GM10266 (cell line): Measurements from ENCODE around the gene PAK5.
"Not testable (repeated sequence)": the region's sequence is repeated elsewhere in the genome, so short reads cannot be mapped to it uniquely, and the experiment has no call there.

Experiments
- DNase-seq: peaks from one replicate; pipeline ENCODE4 v3.0.0; 2012; ENCODE audit errors: extremely low spot score
- TF ChIP-seq, protein P1 (sequence below): IDR thresholded peaks from 2 replicates; pipeline ENCODE4 v1.5.1; 2012; ENCODE audit warnings: mild to moderate bottlenecking, low read depth; ENCODE audit not compliant: control insufficient read depth, insufficient read depth; ENCODE audit errors: missing control alignments

The PAK5 gene

DNA sequence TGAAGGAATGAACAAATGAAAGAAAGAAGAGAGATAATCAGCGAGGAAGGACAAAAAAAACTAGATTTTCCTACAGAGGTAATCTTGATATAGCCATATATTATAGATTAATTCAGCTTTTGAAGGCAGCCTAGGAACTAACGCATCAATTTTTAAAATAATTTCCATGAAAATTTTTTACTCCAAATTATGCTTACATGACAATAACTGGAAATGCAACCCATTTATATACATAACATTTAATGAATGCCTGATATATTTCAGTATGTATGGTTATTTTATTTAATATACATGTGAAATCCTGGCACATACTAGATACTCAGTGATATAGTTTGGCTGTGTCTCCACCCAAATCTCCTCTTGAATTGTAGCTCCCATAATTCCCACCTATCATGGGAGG, 166.8 kb downstream of the PAK5 start:
- DNase-seq = no peak
- TF ChIP-seq, protein P1, sequence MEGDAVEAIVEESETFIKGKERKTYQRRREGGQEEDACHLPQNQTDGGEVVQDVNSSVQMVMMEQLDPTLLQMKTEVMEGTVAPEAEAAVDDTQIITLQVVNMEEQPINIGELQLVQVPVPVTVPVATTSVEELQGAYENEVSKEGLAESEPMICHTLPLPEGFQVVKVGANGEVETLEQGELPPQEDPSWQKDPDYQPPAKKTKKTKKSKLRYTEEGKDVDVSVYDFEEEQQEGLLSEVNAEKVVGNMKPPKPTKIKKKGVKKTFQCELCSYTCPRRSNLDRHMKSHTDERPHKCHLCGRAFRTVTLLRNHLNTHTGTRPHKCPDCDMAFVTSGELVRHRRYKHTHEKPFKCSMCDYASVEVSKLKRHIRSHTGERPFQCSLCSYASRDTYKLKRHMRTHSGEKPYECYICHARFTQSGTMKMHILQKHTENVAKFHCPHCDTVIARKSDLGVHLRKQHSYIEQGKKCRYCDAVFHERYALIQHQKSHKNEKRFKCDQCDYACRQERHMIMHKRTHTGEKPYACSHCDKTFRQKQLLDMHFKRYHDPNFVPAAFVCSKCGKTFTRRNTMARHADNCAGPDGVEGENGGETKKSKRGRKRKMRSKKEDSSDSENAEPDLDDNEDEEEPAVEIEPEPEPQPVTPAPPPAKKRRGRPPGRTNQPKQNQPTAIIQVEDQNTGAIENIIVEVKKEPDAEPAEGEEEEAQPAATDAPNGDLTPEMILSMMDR = no peak

DNA sequence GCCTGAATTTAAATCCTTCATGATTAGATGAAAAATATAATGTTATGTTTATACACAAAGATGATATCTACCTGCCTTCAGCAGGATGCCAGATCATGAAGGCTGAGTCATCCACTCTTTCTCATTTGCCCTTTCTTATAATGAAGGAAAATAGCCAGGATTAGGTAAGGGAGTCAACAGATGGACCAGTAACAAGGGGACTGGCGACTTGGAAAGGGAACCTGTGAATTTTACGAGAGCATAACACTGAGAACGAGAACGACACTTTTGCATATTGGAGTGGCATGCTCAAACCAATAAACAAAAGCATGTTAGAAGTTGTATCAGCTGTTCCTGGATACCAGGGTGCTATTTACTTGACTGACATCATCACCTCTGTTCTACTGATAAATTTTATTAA, 170.5 kb downstream of the PAK5 start:
- TF ChIP-seq, protein P1 = no peak

DNA sequence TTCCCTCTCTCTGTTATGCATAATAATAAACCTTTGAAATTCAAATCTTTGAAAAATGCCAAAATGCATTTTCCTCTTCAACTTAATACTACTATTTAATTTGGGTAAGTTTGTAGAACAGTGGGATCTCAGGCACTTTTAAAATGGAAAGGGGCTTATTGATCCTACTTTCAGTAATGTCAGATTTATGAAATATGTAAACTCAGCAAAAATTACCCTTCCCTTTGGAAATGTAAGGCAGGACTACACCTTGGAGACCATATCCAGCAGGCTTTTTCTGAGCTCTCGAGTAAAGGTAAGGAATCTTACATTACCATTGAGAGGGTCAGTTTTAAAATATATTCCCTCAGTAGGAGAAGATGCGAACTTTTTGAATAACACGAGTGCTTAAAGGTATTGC, 175.5 kb downstream of the PAK5 start:
- DNase-seq = no peak
- TF ChIP-seq, protein P1 = no peak

More for the DNA sequence above, 170.5 kb downstream of the PAK5 start:
- no peak for DNase-seq

DNA sequence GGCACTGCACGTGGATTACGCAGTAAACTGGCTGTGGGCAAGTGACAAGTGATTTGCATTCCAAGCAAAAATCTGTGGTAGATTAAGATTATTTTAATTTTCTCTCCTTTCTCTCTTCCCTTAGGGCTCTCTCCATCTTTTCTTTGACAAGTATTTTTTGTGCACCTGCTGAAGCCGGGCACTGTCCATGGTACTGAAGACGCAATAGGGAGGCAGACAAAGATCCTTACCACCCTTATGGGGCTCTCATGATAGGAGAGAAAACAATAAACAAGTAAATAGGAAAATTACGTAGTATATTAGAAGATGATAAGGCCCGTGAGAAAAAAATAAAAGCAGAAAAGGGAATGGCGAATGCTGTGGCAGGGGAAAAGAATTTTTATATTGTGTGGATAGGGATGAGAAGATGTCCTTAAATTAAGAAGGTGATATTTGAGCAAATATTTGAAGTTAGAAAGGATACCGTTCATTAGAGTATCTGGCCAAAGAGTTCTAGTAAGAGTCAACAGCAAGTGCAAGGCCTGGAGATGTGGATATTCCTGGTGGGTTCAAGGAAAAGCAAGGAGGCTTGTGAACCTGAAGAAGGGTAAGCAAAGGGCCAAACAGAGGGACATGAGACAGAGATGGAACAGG, 178.5 kb downstream of the PAK5 start:
- no peak for DNase-seq
- TF ChIP-seq, protein P1 = no peak

DNA sequence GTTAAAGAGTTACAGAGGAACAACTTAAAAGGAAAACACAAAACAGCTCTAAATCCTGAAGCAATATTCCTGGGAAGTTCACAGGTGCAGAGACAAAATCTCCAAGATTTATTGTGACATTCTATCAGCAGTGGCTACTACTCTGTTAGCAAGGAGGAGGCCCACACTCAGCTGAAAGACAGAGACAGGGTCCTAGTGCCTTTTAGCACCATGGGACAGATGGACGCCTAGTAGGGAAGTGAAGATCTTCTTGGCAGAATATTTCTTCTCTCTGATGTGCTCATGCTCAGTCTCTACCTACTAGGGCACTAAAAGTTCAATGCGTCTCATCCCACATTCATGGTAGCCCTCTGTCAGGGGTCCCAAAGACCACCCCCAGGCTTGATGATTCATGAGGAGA, 191.1 kb downstream of the PAK5 start:
- TF ChIP-seq, protein P1 = no peak

DNA sequence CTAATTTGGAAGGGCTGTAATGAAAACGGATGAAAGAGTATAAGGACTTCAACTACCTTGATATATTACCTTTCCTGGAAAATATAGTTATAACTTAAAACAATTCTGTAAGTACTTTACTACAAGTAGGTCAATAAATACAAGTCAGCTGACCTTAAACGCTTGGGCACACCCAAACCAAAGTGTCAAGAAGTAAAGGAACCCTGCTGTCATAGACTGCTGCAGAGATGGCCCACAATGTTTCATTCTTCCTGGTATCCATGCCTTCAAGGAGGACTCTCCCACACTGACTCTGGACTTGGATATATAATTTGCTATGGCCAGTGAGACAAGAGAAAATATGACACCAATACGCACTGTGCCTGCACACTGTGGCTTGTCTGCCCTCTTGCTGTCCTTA, 192.5 kb downstream of the PAK5 start:
- no peak for DNase-seq
- TF ChIP-seq, protein P1 = no peak

More for the DNA sequence above, 191.1 kb downstream of the PAK5 start:
- no peak for DNase-seq

DNA sequence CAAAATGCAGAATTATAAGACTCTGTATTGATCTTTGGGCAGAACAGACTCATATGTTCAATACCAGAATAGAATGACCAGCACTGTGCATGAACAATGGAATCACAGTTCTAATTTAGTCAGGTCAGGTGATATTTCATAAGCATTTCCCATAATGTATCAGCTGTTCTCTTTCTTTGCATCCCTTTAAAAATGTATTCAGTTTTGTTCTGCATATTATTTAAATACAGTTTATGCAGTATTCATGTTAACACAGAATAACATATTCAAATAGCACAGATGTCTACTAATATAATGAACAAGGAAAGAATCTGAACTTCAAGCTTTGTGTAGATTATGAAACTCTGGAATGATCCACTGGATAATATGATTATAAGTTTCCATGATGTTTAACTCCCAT, 196.0 kb downstream of the PAK5 start:
- DNase-seq = no peak
- TF ChIP-seq, protein P1 = no peak

DNA sequence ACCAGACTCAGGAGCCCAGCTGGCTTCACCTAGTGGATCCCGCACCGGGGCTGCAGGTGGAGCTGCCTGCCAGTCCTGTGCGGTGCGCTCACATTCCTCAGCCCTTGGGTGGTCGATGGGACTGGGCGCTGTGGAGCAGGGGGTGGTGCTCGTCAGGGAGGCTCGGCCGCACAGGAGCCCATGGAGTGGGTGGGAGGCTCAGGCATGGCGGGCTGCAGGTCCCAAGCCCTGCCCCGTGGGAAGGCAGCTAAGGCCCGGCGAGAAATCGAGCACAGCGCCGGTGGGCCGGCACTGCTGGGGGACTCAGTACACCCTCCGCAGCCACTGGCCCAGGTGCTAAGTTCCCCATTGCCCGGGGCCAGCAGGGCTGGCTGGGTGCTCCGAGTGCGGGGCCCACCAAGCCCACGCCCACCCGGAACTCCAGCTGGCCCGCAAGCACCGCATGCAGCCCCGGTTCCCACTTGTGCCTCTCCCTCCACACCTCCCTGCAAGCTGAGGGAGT, 197.3 kb downstream of the PAK5 start:
- DNase-seq = not testable (repeated sequence)
